Retinal pigment epithelial cell (primary cell): ENCODE measurements around the gene LHX2.

ENCODE experiments used
- DNase-seq: peaks from one replicate; pipeline ENCODE4 v3.0.0-alpha.2; 2010; ENCODE audit warnings: low read depth
- H3K4me3 ChIP-seq: 2 replicates; pipeline ENCODE4 v1.5.1; 2011; ENCODE audit warnings: mild to moderate bottlenecking, low read length, control low read depth, moderate library complexity
- TF ChIP-seq, protein P1 (sequence below): conservative IDR thresholded peaks from 2 replicates; pipeline ENCODE4 v1.5.1; 2011; ENCODE audit warnings: low read depth, low read length, control low read depth, inconsistent platforms

Gene LHX2

DNA sequence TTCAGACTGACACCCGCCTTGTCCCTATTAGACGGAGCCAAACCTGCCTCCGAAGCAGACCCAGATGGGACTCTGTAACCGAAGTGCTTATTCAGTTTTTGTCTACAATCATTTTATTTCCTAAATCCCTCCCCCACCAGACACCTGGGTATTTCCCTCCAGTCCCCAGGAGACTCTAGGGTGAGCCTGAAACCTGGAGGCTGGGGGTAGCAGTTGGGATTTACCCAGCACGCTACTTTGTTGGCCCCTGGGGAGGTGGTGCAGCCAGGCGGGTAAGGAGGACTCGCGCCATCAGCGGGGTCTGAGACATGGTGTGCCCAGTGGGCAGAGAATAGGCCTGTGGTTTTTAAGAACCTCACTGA lies 1.3 kb upstream of the LHX2 start:
- H3K4me3 ChIP-seq: no peak overlapping the region
- TF ChIP-seq, protein P1, sequence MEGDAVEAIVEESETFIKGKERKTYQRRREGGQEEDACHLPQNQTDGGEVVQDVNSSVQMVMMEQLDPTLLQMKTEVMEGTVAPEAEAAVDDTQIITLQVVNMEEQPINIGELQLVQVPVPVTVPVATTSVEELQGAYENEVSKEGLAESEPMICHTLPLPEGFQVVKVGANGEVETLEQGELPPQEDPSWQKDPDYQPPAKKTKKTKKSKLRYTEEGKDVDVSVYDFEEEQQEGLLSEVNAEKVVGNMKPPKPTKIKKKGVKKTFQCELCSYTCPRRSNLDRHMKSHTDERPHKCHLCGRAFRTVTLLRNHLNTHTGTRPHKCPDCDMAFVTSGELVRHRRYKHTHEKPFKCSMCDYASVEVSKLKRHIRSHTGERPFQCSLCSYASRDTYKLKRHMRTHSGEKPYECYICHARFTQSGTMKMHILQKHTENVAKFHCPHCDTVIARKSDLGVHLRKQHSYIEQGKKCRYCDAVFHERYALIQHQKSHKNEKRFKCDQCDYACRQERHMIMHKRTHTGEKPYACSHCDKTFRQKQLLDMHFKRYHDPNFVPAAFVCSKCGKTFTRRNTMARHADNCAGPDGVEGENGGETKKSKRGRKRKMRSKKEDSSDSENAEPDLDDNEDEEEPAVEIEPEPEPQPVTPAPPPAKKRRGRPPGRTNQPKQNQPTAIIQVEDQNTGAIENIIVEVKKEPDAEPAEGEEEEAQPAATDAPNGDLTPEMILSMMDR: no peak
- DNase-seq: no peak

DNA sequence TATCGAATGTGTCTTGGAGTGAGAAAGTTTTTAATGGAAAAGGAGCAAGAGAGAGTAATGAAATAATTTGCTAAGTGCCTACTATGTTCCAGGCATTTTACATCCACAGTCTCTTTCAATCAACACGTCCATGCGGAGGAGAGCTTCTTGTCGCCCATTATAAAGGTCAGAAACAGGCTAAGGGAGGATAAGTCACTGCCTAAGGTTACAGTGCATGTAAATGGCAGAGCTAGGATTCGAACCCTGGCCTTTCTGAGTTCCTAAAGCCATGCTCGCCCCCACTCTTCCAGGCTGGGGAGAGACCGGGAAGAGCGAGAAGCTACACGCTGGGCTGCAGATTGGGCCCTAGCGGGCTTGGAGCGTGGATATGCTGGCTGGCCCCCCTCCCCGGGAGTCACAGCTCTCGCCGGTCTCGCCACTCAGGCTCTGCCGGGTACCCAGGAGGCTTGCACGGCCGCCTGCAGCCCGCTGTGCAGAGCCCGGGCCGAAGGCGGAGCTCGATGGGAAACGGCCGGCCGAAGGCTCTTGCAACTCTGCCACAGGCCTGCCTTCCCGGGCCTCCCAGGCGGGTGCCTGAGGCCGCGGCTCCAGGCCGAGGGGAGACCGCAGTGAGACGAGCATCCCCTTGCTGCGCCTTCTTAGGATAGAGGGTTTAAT lies 775 bp upstream of the LHX2 start:
- TF ChIP-seq, protein P1: no peak
- no peak for DNase-seq
- H3K4me3 ChIP-seq: peak overlapping the region; percentile 40

DNA sequence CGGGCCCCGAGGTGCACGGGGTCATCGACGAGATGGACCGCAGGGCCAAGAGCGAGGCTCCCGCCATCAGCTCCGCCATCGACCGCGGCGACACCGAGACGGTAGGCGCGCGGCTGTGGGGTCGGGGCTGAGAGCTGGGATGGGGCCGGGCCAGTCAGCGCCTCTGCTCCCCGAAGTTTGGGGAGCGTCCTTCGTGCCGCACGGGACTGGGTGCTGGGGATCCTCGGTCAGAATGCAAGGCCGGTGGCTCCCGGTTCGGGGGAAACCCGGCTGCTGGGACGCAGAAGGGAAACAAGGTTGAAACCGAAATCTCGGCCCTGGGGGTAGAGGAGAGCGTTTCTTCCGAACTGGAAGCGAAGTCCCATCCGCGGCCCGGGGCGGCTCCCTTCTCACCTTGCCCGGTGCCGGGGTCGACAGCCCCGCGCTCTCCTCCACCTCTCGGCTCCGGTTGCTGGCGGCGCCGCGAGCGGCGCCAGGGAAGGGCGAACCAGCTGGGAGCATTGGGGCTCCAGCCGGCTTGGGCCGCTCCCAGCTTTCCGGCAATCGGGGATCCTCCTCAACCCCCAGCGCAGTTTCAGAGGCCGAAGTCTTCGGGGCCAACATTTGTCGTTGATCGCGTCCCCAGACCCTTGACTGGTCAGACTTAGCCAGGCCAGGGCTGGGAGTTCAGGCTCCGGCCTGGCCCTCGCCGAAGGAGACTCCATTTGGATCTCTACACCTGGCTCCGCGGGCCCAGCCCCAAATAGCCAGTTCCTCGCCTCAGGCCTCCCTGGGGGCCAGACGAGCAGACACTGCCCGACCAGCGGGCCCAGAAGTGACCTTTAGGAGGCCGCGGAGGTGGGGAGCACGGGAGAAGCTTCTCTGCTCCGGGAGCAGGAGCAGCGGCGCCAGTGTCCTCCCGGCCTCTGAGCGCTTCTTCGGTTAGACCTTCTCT lies 1.1 kb downstream of the LHX2 start:
- peak overlapping the region; percentile 97 for H3K4me3 ChIP-seq
- TF ChIP-seq, protein P1: no peak
- DNase-seq: no peak

DNA sequence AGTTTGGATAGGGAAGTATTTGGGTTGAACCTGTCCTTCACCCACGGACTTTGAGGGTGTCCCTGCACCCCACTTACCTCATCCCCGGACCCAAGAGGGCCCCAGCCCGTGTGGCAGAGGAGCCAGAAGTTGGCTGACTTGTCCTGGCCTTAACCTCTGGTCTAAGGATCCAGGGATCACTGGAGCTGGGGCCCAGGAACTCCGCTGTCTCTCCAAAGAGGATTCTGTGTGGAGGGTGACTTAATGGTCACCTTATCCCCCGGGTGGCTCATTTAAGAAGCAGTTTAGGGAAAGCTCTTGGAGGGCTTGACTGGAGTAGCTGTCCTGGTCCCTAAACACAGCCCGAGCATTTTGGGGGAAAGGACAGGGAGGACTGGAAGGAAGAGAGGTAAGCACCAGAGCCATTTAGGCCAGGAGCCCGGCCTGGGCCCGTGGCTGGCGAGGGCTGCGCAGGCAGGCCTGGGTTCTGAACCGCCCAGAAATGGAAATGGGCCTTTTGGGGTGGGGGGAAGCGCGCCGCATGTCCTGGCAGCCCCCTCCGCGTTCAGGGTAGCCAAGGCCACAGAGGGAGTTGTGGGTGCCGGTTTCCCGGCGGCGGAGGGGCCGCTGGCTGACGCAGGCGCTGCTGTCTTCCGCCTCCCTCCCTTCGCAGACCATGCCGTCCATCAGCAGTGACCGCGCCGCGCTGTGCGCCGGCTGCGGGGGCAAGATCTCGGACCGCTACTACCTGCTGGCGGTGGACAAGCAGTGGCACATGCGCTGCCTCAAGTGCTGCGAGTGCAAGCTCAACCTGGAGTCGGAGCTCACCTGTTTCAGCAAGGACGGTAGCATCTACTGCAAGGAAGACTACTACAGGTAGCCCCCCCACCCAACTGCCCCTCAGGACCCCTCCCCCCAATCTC lies 2.0 kb downstream of the LHX2 start:
- no peak for DNase-seq
- peak overlapping the region; percentile 97 for H3K4me3 ChIP-seq
- TF ChIP-seq, protein P1: peak; percentile 28

DNA sequence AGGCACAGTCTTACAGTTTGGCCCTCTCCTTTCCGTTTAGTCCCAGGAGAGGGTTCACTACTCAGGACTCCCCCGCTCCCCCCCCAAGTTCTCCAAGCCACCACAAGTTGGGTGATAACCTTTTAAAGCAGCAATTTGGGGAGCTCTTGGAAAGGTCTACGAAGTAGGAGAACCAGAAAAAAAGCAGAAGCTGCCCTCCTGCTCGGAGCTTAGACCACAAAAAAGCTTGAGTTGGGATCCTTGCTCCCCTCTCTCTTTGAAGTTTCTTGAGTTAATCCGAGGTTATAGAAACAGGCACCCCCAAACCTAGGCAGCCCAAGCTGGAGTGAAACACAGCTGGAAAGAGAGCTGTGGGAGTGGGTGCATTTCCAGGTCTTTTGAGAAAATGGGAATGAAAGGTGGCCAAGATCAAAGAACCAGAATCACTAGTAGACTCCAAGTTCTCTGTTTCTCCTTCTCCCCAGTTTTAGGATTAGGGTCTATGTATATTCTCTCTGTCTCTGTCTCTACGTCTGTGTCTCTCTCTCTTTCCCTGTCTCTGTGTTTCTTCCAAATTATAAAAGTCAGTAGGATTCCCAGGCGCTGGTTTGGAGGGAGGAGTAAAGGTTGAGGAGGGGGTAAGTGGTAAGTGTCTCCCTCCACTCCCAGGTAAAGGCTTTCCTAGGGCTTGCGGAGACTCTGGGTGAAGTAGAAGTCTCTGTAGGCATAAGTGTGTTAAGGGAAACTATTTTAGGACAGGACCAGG lies 2.8 kb downstream of the LHX2 start:
- DNase-seq: no peak
- TF ChIP-seq, protein P1: no peak
- peak overlapping the region; percentile 97 for H3K4me3 ChIP-seq

DNA sequence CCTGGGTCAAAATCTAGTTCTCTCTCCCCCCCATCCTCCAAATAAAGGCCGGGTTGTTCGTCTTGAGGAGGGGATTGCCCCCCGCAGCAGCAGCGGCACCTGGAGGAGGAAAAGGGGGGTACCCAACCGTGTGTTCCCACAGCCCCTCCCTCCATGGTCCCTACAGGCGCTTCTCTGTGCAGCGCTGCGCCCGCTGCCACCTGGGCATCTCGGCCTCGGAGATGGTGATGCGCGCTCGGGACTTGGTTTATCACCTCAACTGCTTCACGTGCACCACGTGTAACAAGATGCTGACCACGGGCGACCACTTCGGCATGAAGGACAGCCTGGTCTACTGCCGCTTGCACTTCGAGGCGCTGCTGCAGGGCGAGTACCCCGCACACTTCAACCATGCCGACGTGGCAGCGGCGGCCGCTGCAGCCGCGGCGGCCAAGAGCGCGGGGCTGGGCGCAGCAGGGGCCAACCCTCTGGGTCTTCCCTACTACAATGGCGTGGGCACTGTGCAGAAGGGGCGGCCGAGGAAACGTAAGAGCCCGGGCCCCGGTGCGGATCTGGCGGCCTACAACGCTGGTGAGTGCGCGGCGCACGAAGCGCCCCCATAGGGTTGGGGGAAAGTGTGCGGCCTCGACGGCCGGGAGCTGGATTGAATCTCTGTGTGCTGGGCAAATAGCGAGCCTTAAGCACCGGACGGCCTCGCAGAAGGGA lies 3.5 kb downstream of the LHX2 start:
- TF ChIP-seq, protein P1: peak; percentile 36
- no peak for DNase-seq
- H3K4me3 ChIP-seq: peak overlapping the region; percentile 97
